Activated naive CD4-positive, alpha-beta T cell treated with anti-CD3 and anti-CD28 coated beads for 36 hours (primary cell): ENCODE results near the gene RPL14. TPM values are rescaled to one million over a fixed set of nuclear protein-coding genes. Genes with fewer than 3 reads are reported as not detected.
"Not testable (repeated sequence)": the region's sequence is repeated elsewhere in the genome, so short reads cannot be mapped to it uniquely, and the experiment has no call there.

Experiments
- CTCF ChIA-PET: fragments of 350-600 bp; sonication (Branson Sonifier 250); formaldehyde crosslinking; loops from one replicate; lab custom pipeline; 2021; ENCODE audit warnings: antibody characterized with exemption; lab: Charles Lee
- DNase-seq: peaks from one replicate; pipeline ENCODE4 v3.0.0-alpha.2; 2020
- H3K27ac Mint-ChIP-seq: one replicate; pipeline ENCODE4 v1.8.0; 2021; ENCODE audit warnings: mild to moderate bottlenecking, mixed read lengths
- H3K27me3 Mint-ChIP-seq: one replicate; pipeline ENCODE4 v1.8.0; 2021; ENCODE audit warnings: low read depth, mixed read lengths
- H3K36me3 Mint-ChIP-seq: one replicate; pipeline ENCODE4 v1.8.0; 2021; ENCODE audit warnings: low read depth, mixed read lengths
- H3K4me1 Mint-ChIP-seq: one replicate; pipeline ENCODE4 v1.8.0; 2021; ENCODE audit warnings: low read depth, mixed read lengths
- H3K4me3 Mint-ChIP-seq: one replicate; pipeline ENCODE4 v1.8.0; 2021; ENCODE audit warnings: mild to moderate bottlenecking, moderate library complexity, mixed read lengths
- H3K9me3 Mint-ChIP-seq: one replicate; pipeline ENCODE4 v1.8.0; 2021; ENCODE audit warnings: mixed read lengths
- intact Hi-C: fragments of 100-400 bp; cut with micrococcal nuclease; formaldehyde crosslinking; loops from one replicate; pipeline ENCODE4 v1.15.1; 2023
- total RNA-seq, 2 experiments: library from RNA; stranded (reverse); gene quantifications; one replicate each; pipeline ENCODE4 v1.2.3, GENCODE V29; 2021

RPL14 gene
- total RNA-seq, 2 experiments from 2014 or later: 3,841 to 3,850 TPM

DNA sequence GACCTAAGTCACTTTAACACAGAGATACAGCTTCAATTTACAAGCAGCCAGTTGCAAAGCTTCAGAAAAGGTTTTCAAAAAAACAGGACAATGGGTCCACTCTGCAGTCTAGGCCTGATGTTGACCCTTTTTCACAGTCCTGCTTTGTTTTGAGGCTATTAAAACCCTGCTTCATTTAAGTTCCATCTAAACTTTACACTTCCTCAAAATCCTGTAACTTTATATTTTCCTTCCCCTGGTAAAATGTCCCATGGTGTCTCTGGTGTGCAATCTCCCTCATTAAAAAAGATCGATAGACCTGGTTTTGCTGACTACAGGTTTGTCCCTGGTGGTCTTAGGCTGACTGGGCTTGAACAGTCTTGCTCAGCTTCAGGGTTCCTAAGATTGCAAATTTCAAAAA, 5.1 kb upstream of the RPL14 start:
- peaks cover 7% of the 10 kb centered on the region for H3K36me3 Mint-ChIP-seq
- peak overlapping the region; percentile 92 for H3K27ac Mint-ChIP-seq
- no peaks in the 10 kb centered on the region for H3K9me3 Mint-ChIP-seq
- DNase-seq: no peak
- intact Hi-C loops: loop anchor here (2.0 to 10.0 kb wide), 3 partner anchors 25 to 1187 kb away; partner anchors contain the start of gene ZNF619
- H3K4me3 Mint-ChIP-seq: peak overlapping the region; percentile 93
- no peaks in the 10 kb centered on the region for H3K27me3 Mint-ChIP-seq
- CTCF ChIA-PET: interaction anchor here (0.6 to 2.0 kb wide), 3 partner anchors 53 to 260 kb away, joined by 3 to 5 read pairs (median 3); partner anchors contain the start of gene ZNF620
- peaks cover 25% of the 10 kb centered on the region for H3K4me1 Mint-ChIP-seq

DNA sequence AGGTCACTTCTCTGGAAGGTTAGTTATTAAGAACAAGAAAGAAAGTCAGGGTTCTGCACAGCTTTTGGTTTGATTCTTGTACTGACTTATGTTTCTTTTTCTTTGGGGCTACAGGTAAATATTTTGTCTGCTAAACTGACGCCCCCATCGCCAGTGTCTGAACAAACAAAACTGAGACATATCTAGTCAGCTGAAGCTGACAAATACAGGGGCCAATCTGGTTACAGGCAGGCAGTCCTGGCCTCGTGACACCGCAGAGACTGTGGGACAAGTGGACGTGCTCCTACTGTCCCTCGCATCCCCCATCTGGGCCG, 4.6 kb upstream of the RPL14 start:
- Mint-ChIP-seq H3K4me3 (peak overlapping the region; percentile 93), H3K27me3 (no peaks in the 10 kb centered on the region), H3K27ac (peak overlapping the region; percentile 92), H3K9me3 (no peaks in the 10 kb centered on the region), H3K4me1 (peaks cover 26% of the 10 kb centered on the region), H3K36me3 (peaks cover 8% of the 10 kb centered on the region)
- intact Hi-C loops: loop anchor here (2.0 to 10.0 kb wide), 3 partner anchors 24 to 1188 kb away; partner anchors contain the start of gene ZNF619
- CTCF ChIA-PET: interaction anchor here (1.0 to 2.0 kb wide), 2 partner anchors 53 to 261 kb away, joined by 3 to 5 read pairs; partner anchors contain the start of gene ZNF620
- DNase-seq: no peak

DNA sequence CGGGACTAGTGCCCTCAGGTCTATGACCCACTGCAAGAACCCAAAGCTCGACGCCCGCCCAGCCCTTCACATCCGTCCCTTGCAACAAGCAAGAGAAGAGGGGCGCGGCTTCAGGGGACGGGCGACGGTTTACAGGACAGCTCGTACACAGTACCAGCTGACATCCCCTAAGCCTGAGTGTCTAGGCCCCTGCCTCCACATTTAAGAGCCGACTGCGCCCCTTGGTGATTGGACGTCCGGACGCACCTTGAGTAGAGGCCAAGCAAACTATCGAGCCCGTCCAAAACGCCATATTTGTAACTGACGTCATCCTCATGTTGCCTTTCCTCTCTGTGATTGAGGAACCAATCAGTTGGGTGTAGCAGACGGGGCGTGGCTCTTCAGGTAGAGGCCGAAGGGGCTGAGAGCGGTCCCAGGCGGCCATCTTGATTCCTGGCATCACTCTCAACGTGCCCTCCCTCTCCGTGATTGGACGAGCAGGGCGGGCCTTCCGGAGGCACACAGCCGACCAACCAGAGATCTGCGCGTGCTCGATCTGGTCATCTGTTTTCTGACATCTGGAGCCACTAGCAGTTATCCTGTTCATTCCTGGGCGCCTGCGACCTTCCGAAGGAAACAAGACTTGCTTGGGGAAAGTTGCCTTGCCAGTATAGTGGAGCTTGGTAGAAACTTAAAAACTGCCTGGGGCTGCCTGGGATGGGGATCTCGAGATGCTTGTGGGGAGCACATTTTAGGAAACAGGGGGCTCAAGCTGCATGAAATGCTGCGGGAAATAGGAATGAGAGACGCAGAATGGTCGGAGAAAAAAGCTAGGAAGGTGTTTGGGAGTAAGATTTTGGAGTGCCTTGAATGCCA, 4.0 kb upstream of the RPL14 start:
- Mint-ChIP-seq H3K27ac (peak overlapping the region; percentile 92), H3K9me3 (no peaks in the 10 kb centered on the region), H3K4me1 (peaks cover 26% of the 10 kb centered on the region), H3K27me3 (no peaks in the 10 kb centered on the region), H3K4me3 (peak overlapping the region; percentile 93), H3K36me3 (peaks cover 14% of the 10 kb centered on the region)
- CTCF ChIA-PET: interaction anchor here (0.8 to 2.0 kb wide), 5 partner anchors 52 to 261 kb away, joined by 3 to 5 read pairs (median 3); partner anchors contain the start of genes EIF1B and ZNF620
- intact Hi-C loops: loop anchor here (1.0 to 10.0 kb wide), 10 partner anchors 24 to 1509 kb away; partner anchors contain the start of genes CTNNB1, EIF1B, RPSA and ULK4
- peak; percentile 98 for DNase-seq

DNA sequence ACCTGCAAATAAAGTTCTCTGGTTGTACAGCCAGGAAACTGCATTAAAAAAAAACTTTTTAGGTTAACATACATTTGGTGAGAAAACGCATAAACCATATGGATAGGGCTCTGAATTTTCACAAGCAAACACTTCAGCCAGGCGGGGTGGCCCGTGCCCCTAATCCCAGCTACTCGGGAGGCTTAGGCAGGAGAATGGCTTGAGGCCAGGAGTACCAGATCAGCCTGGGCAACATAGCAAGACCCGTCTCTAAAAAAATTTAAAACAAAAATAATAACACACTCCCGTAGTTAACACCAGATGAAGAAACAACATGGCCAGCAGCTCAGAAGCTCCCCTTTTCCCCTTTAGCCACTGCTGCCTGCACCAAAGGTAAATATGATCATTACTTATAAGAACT, 3.2 kb upstream of the RPL14 start:
- Mint-ChIP-seq H3K36me3 (peaks cover 23% of the 10 kb centered on the region), H3K4me3 (peak overlapping the region; percentile 93), H3K4me1 (peaks cover 34% of the 10 kb centered on the region), H3K9me3 (no peaks in the 10 kb centered on the region), H3K27ac (no peak overlapping the region), H3K27me3 (no peaks in the 10 kb centered on the region)
- intact Hi-C loops: loop anchor here (1.0 to 10.0 kb wide), 10 partner anchors 23 to 1508 kb away; partner anchors contain the start of genes CTNNB1, EIF1B, RPSA and ULK4
- DNase-seq: no peak
- CTCF ChIA-PET: interaction anchor here (0.8 to 1.3 kb wide), 3 partner anchors 52 to 262 kb away, joined by 3 to 5 read pairs (median 3); partner anchors contain the start of genes EIF1B and ZNF620

DNA sequence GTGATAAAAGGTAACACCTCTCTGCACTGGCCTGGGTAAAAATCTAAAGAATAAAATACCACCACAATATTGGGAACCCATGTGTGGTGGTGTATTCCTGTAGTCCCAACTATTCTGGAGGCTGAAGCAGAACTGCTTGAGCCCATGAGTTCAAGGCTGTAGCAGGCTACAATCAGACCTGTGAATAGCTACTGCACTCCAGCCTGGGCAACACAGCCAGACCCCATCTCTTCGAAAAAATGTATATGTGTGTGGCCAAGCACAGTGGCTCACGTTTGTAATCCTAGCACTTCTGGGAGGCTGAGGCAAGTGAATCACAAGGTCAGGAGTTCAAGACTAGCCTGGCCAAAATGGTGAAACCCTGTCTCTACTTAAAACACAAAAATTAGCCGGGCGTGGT, 1.8 kb upstream of the RPL14 start:
- peak overlapping the region; percentile 85 for H3K4me3 Mint-ChIP-seq
- intact Hi-C loops: loop anchor here (10.0 kb wide), 1 partner anchor 1191 kb away; no protein-coding TSS in a partner anchor
- DNase-seq: no peak
- H3K9me3 Mint-ChIP-seq: no peaks in the 10 kb centered on the region
- peaks cover 31% of the 10 kb centered on the region for H3K36me3 Mint-ChIP-seq
- peaks cover 46% of the 10 kb centered on the region for H3K4me1 Mint-ChIP-seq
- CTCF ChIA-PET: interaction anchor here (0.6 to 0.7 kb wide), 2 partner anchors 640 to 1959 kb away, joined by 3 read pairs; no protein-coding TSS in a partner anchor
- no peak overlapping the region for H3K27ac Mint-ChIP-seq
- H3K27me3 Mint-ChIP-seq: no peaks in the 10 kb centered on the region

DNA sequence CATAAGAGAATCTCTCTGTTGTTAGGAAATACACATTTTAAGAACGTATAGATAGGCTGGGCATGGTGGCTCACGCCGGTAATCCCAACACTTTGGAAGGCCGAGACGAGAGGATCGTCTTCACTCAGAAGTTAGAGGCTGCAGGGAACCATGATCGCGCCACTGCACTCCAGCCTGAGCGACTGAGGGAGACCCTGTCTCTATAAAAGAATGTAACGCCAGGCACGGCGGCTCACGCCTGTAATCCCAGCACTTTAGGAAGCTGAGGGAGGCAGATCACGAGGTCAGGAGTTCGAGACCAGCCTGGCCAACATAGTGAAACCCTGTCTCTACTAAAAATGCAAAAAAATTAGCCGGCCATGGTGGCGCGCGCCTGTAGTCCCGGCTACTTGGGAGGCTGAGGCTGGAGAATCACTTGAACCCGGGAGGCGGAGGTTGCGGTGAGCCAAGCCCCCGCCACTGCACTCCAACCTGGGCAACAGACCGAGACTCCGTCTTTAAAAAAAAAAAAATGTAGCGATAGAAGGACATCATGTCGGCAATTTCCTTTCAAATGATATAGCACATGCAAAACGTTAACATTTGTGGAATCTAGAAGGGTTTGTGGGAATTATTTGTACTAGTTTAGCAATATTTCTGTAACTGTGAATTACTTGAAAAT, 730 bp upstream of the RPL14 start:
- H3K4me3 Mint-ChIP-seq: peak overlapping the region; percentile 85
- no peak for DNase-seq
- no peaks in the 10 kb centered on the region for H3K27me3 Mint-ChIP-seq
- H3K27ac Mint-ChIP-seq: peak overlapping the region; percentile 87
- H3K9me3 Mint-ChIP-seq: no peaks in the 10 kb centered on the region
- intact Hi-C loops: loop anchor here (10.0 kb wide), 1 partner anchor 1192 kb away; no protein-coding TSS in a partner anchor
- CTCF ChIA-PET: interaction anchor here (1.1 kb wide), 1 partner anchor 148 kb away, joined by 3 read pairs; no protein-coding TSS in a partner anchor
- peaks cover 38% of the 10 kb centered on the region for H3K36me3 Mint-ChIP-seq
- H3K4me1 Mint-ChIP-seq: peaks cover 52% of the 10 kb centered on the region

DNA sequence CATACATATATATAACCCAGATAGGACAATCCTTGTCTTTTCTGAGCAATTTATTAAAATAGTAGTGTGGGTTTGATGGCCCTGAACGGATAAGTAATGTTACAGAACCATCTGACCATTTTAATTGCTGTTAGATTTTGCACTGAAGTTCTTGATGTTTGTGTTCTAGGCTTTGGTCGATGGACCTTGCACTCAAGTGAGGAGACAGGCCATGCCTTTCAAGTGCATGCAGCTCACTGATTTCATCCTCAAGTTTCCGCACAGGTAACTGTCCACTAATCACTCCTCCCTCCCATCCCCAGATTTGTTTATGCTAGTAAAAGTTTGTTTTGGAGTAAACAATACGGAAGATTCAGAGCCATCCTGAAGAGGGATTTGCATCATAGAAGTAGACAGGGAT, 1.3 kb downstream of the RPL14 start:
- CTCF ChIA-PET: interaction anchor here (0.7 kb wide), 1 partner anchor 66 kb away, joined by 3 read pairs; the partner anchor contains the start of gene ZNF621
- Mint-ChIP-seq H3K27ac (peak overlapping the region; percentile 80), H3K4me1 (peaks cover 48% of the 10 kb centered on the region)

DNA sequence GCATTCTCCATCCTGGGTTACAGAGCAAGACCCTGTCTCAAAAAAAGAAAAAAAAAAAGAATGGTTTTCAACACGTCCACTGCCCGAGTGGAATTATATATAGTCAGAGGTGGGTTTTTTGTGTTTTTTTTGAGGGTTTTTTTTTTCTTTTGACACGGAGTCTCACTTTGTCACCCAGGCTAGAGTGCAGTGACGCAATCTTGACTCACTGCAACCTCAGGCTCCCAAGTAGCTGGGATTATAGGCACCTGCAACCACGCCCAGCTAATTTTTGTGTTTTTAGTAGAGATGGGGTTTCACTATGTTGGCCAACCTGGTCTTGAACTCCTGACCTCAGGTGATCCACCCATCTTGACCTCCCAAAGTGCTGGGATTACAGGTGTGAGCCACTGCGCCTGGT, 3.3 kb downstream of the RPL14 start:
- H3K36me3 Mint-ChIP-seq: peaks cover 65% of the 10 kb centered on the region
- H3K27me3 Mint-ChIP-seq, CTCF ChIA-PET, DNase-seq, H3K9me3 Mint-ChIP-seq, intact Hi-C loops, H3K4me3 Mint-ChIP-seq: not testable (repeated sequence)
- H3K4me1 Mint-ChIP-seq: peaks cover 51% of the 10 kb centered on the region
- peak overlapping the region; percentile 72 for H3K27ac Mint-ChIP-seq

More for the DNA sequence above, 1.3 kb downstream of the RPL14 start:
- peak overlapping the region; percentile 85 for H3K4me3 Mint-ChIP-seq
- H3K27me3 Mint-ChIP-seq: no peaks in the 10 kb centered on the region
- intact Hi-C loops: loop anchor here (10.0 kb wide), 1 partner anchor 1194 kb away; no protein-coding TSS in a partner anchor
- H3K9me3 Mint-ChIP-seq: no peaks in the 10 kb centered on the region
- no peak for DNase-seq
- peaks cover 50% of the 10 kb centered on the region for H3K36me3 Mint-ChIP-seq

DNA sequence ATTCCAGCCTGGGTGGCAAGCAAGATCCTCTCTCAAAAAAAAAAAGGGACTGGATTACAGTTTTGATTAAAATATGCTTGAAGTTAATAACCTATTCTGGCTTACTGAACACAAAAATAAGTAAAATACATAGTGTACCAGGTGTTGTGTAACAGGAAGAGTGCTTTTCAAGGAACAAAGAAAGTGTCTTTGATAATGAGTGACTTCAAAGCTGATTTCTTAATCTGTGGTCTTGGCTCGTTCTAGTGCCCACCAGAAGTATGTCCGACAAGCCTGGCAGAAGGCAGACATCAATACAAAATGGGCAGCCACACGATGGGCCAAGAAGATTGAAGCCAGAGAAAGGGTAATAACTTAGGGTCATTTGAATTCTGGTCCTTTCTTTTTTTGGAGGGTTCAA, 4.0 kb downstream of the RPL14 start:
- intact Hi-C loops: no loop called here
- peaks cover 49% of the 10 kb centered on the region for H3K4me1 Mint-ChIP-seq
- H3K27me3 Mint-ChIP-seq: no peaks in the 10 kb centered on the region
- peak overlapping the region; percentile 30 for H3K27ac Mint-ChIP-seq
- peaks cover 71% of the 10 kb centered on the region for H3K36me3 Mint-ChIP-seq
- H3K4me3 Mint-ChIP-seq: no peak overlapping the region
- no peak for DNase-seq
- CTCF ChIA-PET: no interaction called here
- H3K9me3 Mint-ChIP-seq: no peaks in the 10 kb centered on the region

DNA sequence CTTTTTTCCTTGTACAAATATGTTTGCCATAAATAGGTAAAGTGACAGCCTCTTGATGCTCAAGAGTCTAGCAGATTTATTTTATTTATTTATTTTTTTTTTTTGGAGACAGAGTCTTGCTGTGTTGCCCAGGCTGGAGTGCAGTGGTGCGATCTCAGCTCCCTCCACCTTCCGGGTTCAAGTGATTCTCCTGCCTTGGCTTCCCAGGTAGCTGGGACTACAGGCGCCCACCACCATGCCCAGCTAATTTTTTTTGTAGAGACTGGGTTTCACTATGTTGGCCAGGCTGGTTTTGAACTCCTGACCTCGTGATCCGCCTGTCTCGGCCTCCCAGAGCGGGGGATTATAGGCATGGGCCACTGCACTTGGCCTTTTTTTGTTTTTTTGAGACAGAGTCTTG, 5.7 kb downstream of the RPL14 start:
- peaks cover 45% of the 10 kb centered on the region for H3K4me1 Mint-ChIP-seq

DNA sequence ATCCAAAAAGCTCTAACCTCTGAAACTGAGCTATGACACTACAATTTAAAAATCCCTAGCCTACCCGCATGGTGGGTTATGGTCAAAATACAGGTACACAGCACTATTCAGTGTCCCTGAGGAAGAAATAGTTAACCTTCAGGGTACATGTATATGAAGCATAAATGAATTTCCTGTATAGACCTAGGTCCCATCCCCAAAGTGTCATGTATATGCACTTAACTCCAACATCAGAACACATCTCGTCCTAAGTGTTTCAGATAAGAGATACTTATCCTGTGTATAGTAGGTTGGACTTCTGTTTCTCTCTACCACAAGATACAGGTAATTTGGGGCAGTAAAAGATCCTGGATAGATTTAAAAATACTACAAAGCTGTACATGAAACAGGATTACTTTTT, 6.4 kb downstream of the RPL14 start:
- Mint-ChIP-seq H3K36me3 (peaks cover 65% of the 10 kb centered on the region), H3K4me3 (no peak overlapping the region), H3K27me3 (no peaks in the 10 kb centered on the region), H3K4me1 (peaks cover 40% of the 10 kb centered on the region), H3K9me3 (no peaks in the 10 kb centered on the region), H3K27ac (no peak overlapping the region)
- DNase-seq: no peak
- intact Hi-C loops: no loop called here
- CTCF ChIA-PET: no interaction called here

More for the DNA sequence above, 5.7 kb downstream of the RPL14 start:
- H3K9me3 Mint-ChIP-seq, H3K27me3 Mint-ChIP-seq, intact Hi-C loops, DNase-seq, CTCF ChIA-PET, H3K4me3 Mint-ChIP-seq: not testable (repeated sequence)
- Mint-ChIP-seq H3K27ac (peak overlapping the region; percentile 18), H3K36me3 (peaks cover 68% of the 10 kb centered on the region)
